H1 (cell line): Measurements from ENCODE around the gene NPFFR1. TPM values are rescaled to one million over a fixed set of nuclear protein-coding genes. Genes with fewer than 3 reads are reported as not detected.

Source experiments
- CBX5 ChIP-seq: fragments of 300-800, 300-1000 bp; sonication (generic); IDR thresholded peaks from 2 replicates; pipeline ENCODE4 v1.7.1; 2016; ENCODE audit warnings: antibody characterized with exemption, low read length, low read depth
- CEBPB ChIP-seq: IDR thresholded peaks from 2 replicates; pipeline ENCODE4 v1.6.1; 2012; ENCODE audit warnings: low read depth, low read length
- CHD1 ChIP-seq: IDR thresholded peaks from 2 replicates; pipeline ENCODE4 v1.6.1; 2012; ENCODE audit warnings: low read depth, low read length, improper control_type of control experiment
- EGR1 ChIP-seq: IDR thresholded peaks from 2 replicates; pipeline ENCODE4 v1.6.1; 2011; ENCODE audit warnings: low read depth, low read length, borderline replicate concordance
- FOSL1 ChIP-seq: IDR thresholded peaks from 2 replicates; pipeline ENCODE4 v1.6.1; 2011; ENCODE audit warnings: mild to moderate bottlenecking, low read depth, low read length, moderate library complexity; ENCODE audit not compliant: insufficient read depth
- MAFK ChIP-seq: IDR thresholded peaks from 2 replicates; pipeline ENCODE4 v1.6.1; 2012; ENCODE audit warnings: low read depth, mild to moderate bottlenecking, improper control_type of control experiment, low read length
- RFX5 ChIP-seq: IDR thresholded peaks from 2 replicates; pipeline ENCODE4 v1.6.1; 2011; ENCODE audit warnings: low read depth, low read length, improper control_type of control experiment, borderline replicate concordance
- SP1 ChIP-seq: IDR thresholded peaks from 2 replicates; pipeline ENCODE4 v1.6.1; 2011; ENCODE audit warnings: low read depth, low read length
- SUZ12 ChIP-seq: fragments of 200-600 bp; sonication (generic); IDR thresholded peaks from 2 replicates; pipeline ENCODE4 v1.6.1; 2012; ENCODE audit warnings: mild to moderate bottlenecking, inconsistent platforms, low read length, moderate library complexity, mixed read lengths
- TEAD4 ChIP-seq: IDR thresholded peaks from 2 replicates; pipeline ENCODE4 v1.6.1; 2012; ENCODE audit warnings: low read depth, low read length, inconsistent platforms, mixed read lengths
- polyA plus RNA-seq, 7 experiments: library from polyadenylated mRNA; depleted of rRNA in 3 of 7; stranded (reverse) in 5 of 7; unstranded in 2 of 7; fragments of >200 nt in 5 of 7; fragments of 200-250 nt in 2 of 7; gene quantifications; 1 replicate in 5 of 7; 2 replicates in 1 of 7; 4 replicates in 1 of 7; pipeline versions ENCODE4 v1.2.1 to v1.2.3, GENCODE V29; 2011 to 2013; ENCODE audit warnings: missing spikeins in 2 of 7, mixed read lengths in 2 of 7
- total RNA-seq: library from RNA; stranded (reverse); fragmentation: NEBNext Ultra II Directional; extraction: Animal tissue kit (Norgen Biotek cat#: 25700); gene quantifications from 2 replicates; pipeline ENCODE4 v1.2.1, GENCODE V29; 2021

Gene NPFFR1
- total and polyA plus RNA-seq, 2 of the 8 experiments (the other 6 are each of a cell fraction or from before 2014, with no cell fraction given), result 0.02 to 0.06 TPM

- TF ChIP-seq CBX5 (no peak), SUZ12 (no peak), TEAD4 (no peak), CHD1 (no peak), SP1 (no peak), EGR1 (no peak), FOSL1 (no peak), MAFK (no peak), RFX5 (no peak), CEBPB (no peak)
Observed at GRCh38 chr10:70256463-70256862, 27.3 kb downstream of the NPFFR1 start (continued).
